SK-N-SH treated with all-trans-retinoic acid at 6 μM for 48 hours (cell line): ENCODE results near the gene KLK10.

Experiments used
- ATAC-seq: fragments of 200-7000 bp; cut with Tn5 transposase; 3 replicates; pipeline ENCODE4 v1.9.1; 2020; ENCODE audit warnings: mild to moderate bottlenecking, moderate library complexity
- BACH2 ChIP-seq: fragments of 250-450 bp; sonication (Bioruptor Pico); IDR thresholded peaks from 2 replicates; pipeline ENCODE4 v1.9.0; 2021; ENCODE audit warnings: mild to moderate bottlenecking, borderline replicate concordance
- CREB5 ChIP-seq: fragments of 250-450 bp; sonication (Bioruptor Pico); IDR thresholded peaks from 2 replicates; pipeline ENCODE4 v1.5.1; 2020; ENCODE audit warnings: low read depth, mild to moderate bottlenecking, moderate library complexity
- CSDC2 ChIP-seq: fragments of 250-450 bp; sonication (Bioruptor Pico); IDR thresholded peaks from 2 replicates; pipeline ENCODE4 v1.5.0; 2020; ENCODE audit warnings: mild to moderate bottlenecking, moderate library complexity
- CSRNP3 ChIP-seq: fragments of 250-450 bp; sonication (Bioruptor Pico); IDR thresholded peaks from 2 replicates; pipeline ENCODE4 v1.5.1; 2021; ENCODE audit warnings: mild to moderate bottlenecking, moderate library complexity
- GLIS3 ChIP-seq: fragments of 250-450 bp; sonication (Bioruptor Pico); IDR thresholded peaks from 2 replicates; pipeline ENCODE4 v1.5.0; 2020; ENCODE audit warnings: mild to moderate bottlenecking, moderate library complexity
- OSR1 ChIP-seq: fragments of 250-450 bp; sonication (Bioruptor Pico); IDR thresholded peaks from 2 replicates; pipeline ENCODE4 v1.8.0; 2022; ENCODE audit warnings: moderate library complexity, mild to moderate bottlenecking, inconsistent platforms
- POU6F1 ChIP-seq: fragments of 250-450 bp; sonication (Bioruptor Pico); IDR thresholded peaks from 2 replicates; pipeline ENCODE4 v1.8.0; 2021; ENCODE audit warnings: low read depth, mild to moderate bottlenecking, moderate library complexity, borderline replicate concordance
- PPARA ChIP-seq: fragments of 250-450 bp; sonication (Bioruptor Pico); IDR thresholded peaks from 2 replicates; pipeline ENCODE4 v1.5.0; 2020; ENCODE audit warnings: mild to moderate bottlenecking, borderline replicate concordance
- RARB ChIP-seq: fragments of 250-450 bp; sonication (Bioruptor Pico); IDR thresholded peaks from 2 replicates; pipeline ENCODE4 v1.8.0; 2021; ENCODE audit warnings: mild to moderate bottlenecking, moderate library complexity
- TCF4 ChIP-seq: fragments of 250-450 bp; sonication (Bioruptor Pico); IDR thresholded peaks from 2 replicates; pipeline ENCODE4 v1.8.0; 2021; ENCODE audit warnings: mild to moderate bottlenecking, moderate library complexity, borderline replicate concordance
- TSHZ2 ChIP-seq: fragments of 250-450 bp; sonication (Bioruptor Pico); IDR thresholded peaks from 2 replicates; pipeline ENCODE4 v1.5.0; 2020; ENCODE audit warnings: mild to moderate bottlenecking, moderate library complexity
- ZC3H10 ChIP-seq: fragments of 250-450 bp; sonication (Bioruptor Pico); IDR thresholded peaks from 2 replicates; pipeline ENCODE4 v1.5.1; 2021; ENCODE audit warnings: mild to moderate bottlenecking, moderate library complexity
- ZFP3 ChIP-seq: fragments of 250-450 bp; sonication (Bioruptor Pico); IDR thresholded peaks from 2 replicates; pipeline ENCODE4 v1.5.0; 2020; ENCODE audit warnings: mild to moderate bottlenecking, moderate library complexity
- ZNF565 ChIP-seq: fragments of 450-650 bp; formaldehyde crosslinking; conservative IDR thresholded peaks from 2 replicates; pipeline ENCODE4 v1.5.0; 2020; ENCODE audit warnings: low read depth, mild to moderate bottlenecking, moderate library complexity
- ZNF70 ChIP-seq: fragments of 450-650 bp; formaldehyde crosslinking; IDR thresholded peaks from 2 replicates; pipeline ENCODE4 v1.5.0; 2020; ENCODE audit warnings: mild to moderate bottlenecking, moderate library complexity
- ZNF8 ChIP-seq: fragments of 450-650 bp; formaldehyde crosslinking; IDR thresholded peaks from 2 replicates; pipeline ENCODE4 v1.5.0; 2020; ENCODE audit warnings: mild to moderate bottlenecking, moderate library complexity

KLK10 gene

GRCh38 chr19:50969413-50969760 lies 50.1 kb downstream of the KLK10 start, which contains the start of gene KLK6:
KLK6 (minus strand) TSS chr19:50969591; CDS start chr19:50968104, 1,487 bp downstream.
- TF ChIP-seq TCF4 (CRISPR knock-in tag) = no peak
- no peak for TF ChIP-seq CREB5 (CRISPR knock-in tag)
- TF ChIP-seq GLIS3 (CRISPR knock-in tag) = no peak
- TF ChIP-seq BACH2 = no peak
- TF ChIP-seq OSR1 (CRISPR knock-in tag) = no peak
- no peak for TF ChIP-seq ZNF8 (CRISPR knock-in tag)
- no peak for TF ChIP-seq ZC3H10 (CRISPR knock-in tag)
- ATAC-seq = no peak

GRCh38 chr19:50968716-50969412 lies 50.6 kb downstream of the KLK10 start:
- no peak for TF ChIP-seq TSHZ2
- no peak for TF ChIP-seq ZFP3 (CRISPR knock-in tag)

GRCh38 chr19:50967929-50968715 lies 51.4 kb downstream of the KLK10 start:
- ATAC-seq = no peak
- TF ChIP-seq POU6F1 (CRISPR knock-in tag) (no peak), PPARA (CRISPR knock-in tag) (no peak), RARB (CRISPR knock-in tag) (no peak), OSR1 (CRISPR knock-in tag) (no peak), ZNF70 (CRISPR knock-in tag) (no peak), CREB5 (CRISPR knock-in tag) (no peak), BACH2 (no peak), TSHZ2 (no peak), CSDC2 (CRISPR knock-in tag) (no peak), TCF4 (CRISPR knock-in tag) (no peak), ZNF565 (no peak), CSRNP3 (CRISPR knock-in tag) (no peak), ZNF8 (CRISPR knock-in tag) (no peak)

More at GRCh38 chr19:50968716-50969412, 50.6 kb downstream of the KLK10 start:
- ATAC-seq = no peak; the same call in 2 of the 3 replicates
